ENCODE measurements around the gene PTPRK.

PTPRK gene

DNA sequence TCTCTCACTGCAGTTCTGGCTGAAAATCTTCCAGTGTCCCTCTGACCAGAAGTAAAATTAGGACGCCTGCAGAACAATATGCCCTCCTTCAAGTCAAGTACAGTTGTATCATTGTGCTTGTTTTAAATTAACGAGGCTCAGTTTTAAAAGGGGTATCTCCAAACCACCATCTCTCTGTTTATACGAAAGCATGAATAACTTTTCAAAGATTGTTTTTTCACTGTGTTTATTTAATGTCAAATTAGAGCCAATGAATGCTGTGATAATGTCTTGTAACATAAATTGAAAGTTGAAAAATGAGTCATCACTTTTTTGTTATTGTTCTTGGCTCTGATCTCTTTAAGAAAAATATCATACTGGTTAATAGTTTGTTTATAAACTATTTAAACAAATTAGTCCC is 388.8 kb downstream of the PTPRK start:
- DNase-seq (ENCODE audit: low spot score), result no peak

GRCh38 chr6:128131036-128131435 is 389.4 kb downstream of the PTPRK start:
- no peak for DNase-seq (ENCODE audit: low spot score)

DNA sequence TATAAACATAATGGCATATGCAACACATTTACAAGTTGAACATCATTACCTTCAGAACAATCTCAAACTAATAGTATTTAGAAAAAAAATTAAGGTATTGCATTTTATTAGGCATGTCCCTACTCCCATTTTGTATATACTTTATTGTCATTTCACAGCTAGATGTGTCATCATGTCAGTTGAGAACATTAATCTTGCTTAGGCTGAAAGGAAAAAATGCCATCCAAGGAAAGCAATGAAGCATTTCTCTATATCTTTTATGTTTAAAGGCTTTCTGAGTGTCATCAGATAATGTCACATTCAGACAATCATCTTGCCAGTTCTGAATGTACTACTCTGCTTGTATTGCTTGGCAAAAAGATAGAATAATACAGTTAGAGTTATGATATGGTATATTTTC is 390.7 kb downstream of the PTPRK start:
- no peak for DNase-seq (ENCODE audit: low spot score)

DNA sequence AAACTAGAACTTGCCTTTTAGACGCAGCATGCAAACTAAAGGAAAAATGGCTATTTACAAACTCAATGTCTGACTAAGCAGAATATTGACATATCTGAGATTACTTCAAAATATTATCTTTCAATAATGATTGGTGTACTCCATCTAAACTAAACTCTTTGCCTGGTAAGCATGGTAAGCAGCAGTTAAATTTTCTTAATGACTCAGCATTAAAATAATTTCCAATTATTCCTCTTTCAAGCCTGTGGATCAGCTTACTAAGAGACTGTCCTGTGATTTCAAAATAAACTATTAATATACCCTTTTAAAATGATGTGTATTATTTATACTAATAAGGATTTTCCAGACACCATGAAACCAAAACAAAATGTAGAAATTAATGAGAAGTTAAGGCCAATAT is 392.7 kb downstream of the PTPRK start:
- no peak for DNase-seq (ENCODE audit: low spot score)

DNA sequence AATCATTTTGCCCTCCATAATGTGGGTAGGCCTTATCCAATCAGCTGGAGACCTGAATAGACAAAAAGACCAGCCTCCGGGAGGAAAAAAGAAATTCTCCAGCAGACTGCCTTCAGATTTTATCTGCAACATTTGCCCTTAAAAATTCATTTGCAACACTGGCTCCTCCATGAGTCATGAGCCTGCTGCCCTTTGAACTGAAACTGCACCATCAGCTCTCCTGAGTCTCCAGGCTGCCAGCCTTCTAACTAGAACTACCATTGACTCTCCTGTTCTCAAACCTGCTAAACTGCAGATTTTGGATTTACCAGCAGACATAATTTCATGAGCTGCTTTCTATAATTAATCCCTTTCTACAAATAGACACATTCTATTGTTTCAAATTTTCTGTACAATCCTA is 395.7 kb downstream of the PTPRK start:
- DNase-seq (ENCODE audit: low spot score), result peak; percentile 19

DNA sequence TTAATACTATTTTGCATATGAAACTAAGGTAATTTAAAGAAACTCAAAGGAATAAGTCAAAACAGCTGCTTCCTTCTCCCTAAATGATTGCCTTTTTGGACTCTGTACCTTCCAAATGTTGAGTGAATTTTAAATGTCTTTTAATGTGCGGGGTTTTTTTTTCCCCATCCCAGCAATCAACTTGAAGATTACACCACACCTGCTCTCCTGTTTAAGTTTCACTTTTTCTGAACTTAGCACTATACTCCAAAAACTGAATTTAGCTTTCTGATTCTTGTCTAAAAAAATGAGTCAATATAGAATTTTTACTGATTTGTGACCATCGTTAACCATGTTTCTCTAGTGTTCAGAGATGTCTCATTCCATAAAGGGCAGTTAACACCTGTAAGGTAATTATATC is 398.8 kb downstream of the PTPRK start:
- no peak for DNase-seq (ENCODE audit: low spot score)

GRCh38 chr6:128121190-128121589 is 399.2 kb downstream of the PTPRK start:
- no peak for DNase-seq (ENCODE audit: low spot score)

DNA sequence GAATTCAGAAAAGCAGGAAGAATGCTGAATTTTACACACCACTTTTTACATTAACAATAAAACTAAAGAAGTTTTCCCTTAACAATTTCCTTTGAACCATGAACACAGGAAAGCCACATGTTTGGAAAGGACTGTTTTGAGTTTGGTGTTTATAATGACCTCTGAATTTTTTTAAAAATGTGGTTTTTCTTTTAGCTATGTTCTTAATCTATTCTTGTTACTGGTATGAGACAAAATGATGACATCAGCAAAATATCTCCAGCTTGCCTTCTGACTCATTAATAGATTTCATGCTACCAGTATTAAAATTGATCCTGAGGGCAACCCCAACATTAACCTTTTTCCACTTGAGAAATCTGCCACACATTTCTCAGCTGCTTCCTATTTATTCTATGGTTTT is 402.0 kb downstream of the PTPRK start:
- DNase-seq (ENCODE audit: low spot score), result no peak

DNA sequence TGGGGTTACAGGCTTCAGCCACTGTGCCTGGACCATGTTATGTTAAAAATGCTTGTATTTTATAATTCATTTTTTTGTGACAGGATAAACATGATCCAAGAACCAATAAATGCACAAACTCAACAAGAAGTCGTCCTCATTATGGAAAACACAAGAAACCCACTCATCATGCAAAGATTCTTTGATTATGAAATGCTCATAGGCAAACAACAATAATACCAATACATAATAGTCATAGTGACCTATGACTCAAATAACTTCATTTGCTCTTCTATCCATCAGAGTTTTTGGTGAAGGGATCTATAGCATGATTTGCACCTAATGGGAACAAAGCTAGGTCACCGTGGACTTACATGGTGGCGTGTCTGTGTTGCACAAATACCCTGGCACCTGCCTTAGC is 402.5 kb downstream of the PTPRK start:
- DNase-seq (ENCODE audit: low spot score), result no peak

GRCh38 chr6:128114164-128114563 is 406.2 kb downstream of the PTPRK start:
- no peak for DNase-seq (ENCODE audit: low spot score)

GRCh38 chr6:128112494-128112893 is 407.9 kb downstream of the PTPRK start:
- no peak for DNase-seq (ENCODE audit: low spot score)

GRCh38 chr6:128111096-128111495 is 409.3 kb downstream of the PTPRK start:
- no peak for DNase-seq (ENCODE audit: low spot score)

DNA sequence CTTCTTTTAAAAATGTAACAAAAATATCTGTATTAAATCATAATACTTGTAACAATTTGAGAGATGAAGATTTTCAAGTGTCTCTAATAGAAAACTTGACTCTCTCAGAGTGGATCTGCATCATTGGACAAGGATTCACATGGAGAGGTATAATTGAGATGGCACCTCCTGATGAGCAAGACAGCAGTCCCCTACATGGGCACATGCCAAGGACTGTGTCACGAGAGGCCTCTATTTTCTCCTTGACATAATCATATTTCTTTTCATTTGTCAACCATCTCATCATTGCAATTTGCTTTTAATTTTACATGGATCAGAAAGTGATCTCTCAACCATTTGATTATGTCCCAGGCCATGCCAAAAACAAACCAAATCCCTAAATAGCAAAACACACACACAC is 412.7 kb downstream of the PTPRK start:
- DNase-seq (ENCODE audit: low spot score), result no peak

- DNase-seq (ENCODE audit: low spot score), result no peak
Measured at GRCh38 chr6:128099571-128100197, 420.7 kb downstream of the PTPRK start.

GRCh38 chr6:128098000-128098581 is 422.3 kb downstream of the PTPRK start:
- no peak for DNase-seq (ENCODE audit: low spot score)

DNA sequence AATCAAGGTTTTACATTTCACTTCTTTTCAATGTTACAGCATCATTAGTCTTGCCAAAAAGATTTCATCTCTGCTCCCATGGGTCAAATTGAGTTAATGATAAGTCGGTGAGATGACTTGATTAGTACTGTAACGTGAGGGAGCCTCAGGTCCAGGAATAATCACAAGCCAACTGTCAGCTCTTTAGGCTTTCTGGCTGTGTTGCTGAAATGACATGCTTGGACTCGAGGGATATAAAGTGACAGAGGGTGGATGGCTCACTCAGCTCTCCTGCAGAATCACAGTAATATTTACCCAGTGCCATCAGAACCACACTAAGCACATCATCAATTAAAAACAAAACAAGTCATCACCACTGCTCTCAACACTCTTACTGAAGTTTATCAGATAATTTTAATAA is 423.4 kb downstream of the PTPRK start:
- DNase-seq (ENCODE audit: low spot score), result no peak

- DNase-seq (ENCODE audit: low spot score), result no peak
Measured at GRCh38 chr6:128095362-128095761, 425.0 kb downstream of the PTPRK start.

GRCh38 chr6:128079021-128079420 is 441.4 kb downstream of the PTPRK start:
- DNase-seq (ENCODE audit: low spot score), result no peak

DNA sequence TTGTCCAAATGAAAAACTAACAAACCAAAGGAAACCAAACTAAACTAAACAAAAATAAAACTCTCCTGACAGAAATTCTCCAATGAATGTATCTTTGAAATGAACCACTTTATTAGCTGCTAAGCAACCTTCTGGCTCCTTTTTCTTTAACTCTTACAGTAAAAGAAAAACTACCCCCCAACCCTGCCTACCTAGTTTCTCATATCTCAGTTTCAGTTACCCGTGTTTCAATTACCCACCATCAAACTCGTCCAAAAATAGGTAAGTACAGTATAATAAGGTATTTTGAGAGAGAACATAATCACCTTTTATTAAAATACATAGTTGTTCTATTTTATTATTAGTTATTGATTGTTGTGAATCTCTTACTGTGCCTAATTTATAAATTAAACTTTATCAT is 442.1 kb downstream of the PTPRK start:
- no peak for DNase-seq (ENCODE audit: low spot score)

GRCh38 chr6:128076843-128077242 is 443.6 kb downstream of the PTPRK start:
- no peak for DNase-seq (ENCODE audit: low spot score)

DNA sequence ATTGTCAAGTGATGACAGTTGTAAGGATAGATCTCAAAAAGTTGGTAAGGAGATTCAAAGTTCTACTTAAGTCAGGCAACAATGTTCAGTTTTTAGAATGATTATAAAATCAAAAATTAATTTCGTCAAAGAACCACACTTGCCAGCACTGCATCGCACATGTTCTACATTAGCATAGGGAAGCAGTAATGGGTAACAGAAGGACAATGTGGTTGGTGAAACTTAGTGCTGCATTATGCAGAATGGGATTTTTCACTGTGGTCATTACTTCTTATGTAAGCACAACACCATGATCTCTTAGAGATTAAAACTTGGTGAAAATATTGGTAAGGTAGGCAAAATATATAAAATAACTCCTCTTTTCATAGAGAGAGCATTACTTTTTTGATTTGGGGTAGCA is 445.8 kb downstream of the PTPRK start:
- DNase-seq (ENCODE audit: low spot score), result no peak

GRCh38 chr6:128073389-128073788 is 447.0 kb downstream of the PTPRK start:
- DNase-seq (ENCODE audit: low spot score), result no peak

GRCh38 chr6:128071212-128071611 is 449.2 kb downstream of the PTPRK start:
- DNase-seq (ENCODE audit: low spot score), result no peak

GRCh38 chr6:128070406-128070805 is 450.0 kb downstream of the PTPRK start:
- DNase-seq (ENCODE audit: low spot score), result no peak
